ENCODE data around the gene DCPS.

GRCh38 chr11:126344141-126345080, 40.6 kb downstream of the DCPS start:
- no peak for TF ChIP-seq CTCF (IDR thresholded peaks at IDR 0.05)
- TF ChIP-seq EZH2 (IDR thresholded peaks at IDR 0.05) = no peak
